NCI-H1105 treated with DMSO at 0.1 percent for 48 hours (cell line): Measurements from ENCODE around the gene ZNF277.
"Not testable (repeated sequence)": the region's sequence is repeated elsewhere in the genome, so short reads cannot be mapped to it uniquely, and the experiment has no call there.

ENCODE experiments used
- DNase-seq: peaks from one replicate; lab custom pipeline; 2025; lab: John Stamatoyannopoulos, UW

The ZNF277 gene

DNA sequence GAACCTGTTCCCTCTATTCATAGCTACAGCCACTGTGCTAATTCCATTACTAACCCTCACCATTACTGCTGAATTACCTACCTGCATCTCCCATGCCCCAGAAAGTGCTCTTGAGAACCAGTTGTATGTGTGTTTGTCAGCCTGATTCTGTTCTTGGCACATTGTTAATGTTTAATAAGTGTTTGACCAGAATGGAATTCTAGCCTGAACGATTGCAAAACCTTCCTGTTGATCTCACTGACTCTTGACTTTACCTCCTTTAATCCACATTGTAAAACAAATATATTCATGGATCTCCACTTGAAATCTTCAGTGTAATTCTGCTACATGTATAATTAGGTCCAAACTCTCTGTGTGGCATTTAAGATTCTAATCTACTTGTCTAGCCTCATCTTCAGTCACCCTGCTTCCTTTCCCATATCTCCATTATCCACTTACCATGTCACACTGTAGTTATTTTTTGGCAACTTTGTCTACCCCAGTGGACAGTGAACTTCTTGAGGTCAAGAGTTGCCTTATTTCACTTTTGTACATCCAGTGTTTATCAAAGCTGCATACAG, 4.9 kb downstream of the ZNF277 start:
- no peak for DNase-seq

DNA sequence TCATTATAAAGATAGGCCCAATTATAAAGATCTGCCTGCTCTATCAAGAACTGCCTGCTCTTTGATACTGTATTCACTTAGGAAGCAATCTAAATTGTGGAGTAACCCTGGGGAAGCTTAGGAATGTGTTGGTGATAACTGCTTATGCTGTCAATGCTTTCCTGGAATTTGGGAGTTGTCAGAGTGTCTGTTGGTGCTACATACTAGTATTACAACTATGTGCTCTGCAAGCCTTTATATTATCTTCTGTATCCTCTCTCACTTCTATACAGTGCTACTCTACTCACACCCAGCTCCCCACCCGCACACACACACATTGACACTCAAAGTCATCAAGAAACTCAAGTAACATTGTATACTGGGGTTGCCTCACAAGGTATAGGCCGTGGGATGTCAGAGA, 6.1 kb downstream of the ZNF277 start:
- no peak for DNase-seq

- no peak for DNase-seq
Measured at GRCh38 chr7:112213735-112214134, 7.2 kb downstream of the ZNF277 start.

- no peak for DNase-seq
Measured at GRCh38 chr7:112214268-112214667, 7.8 kb downstream of the ZNF277 start.

- no peak for DNase-seq
Measured at GRCh38 chr7:112214883-112215282, 8.4 kb downstream of the ZNF277 start.

DNA sequence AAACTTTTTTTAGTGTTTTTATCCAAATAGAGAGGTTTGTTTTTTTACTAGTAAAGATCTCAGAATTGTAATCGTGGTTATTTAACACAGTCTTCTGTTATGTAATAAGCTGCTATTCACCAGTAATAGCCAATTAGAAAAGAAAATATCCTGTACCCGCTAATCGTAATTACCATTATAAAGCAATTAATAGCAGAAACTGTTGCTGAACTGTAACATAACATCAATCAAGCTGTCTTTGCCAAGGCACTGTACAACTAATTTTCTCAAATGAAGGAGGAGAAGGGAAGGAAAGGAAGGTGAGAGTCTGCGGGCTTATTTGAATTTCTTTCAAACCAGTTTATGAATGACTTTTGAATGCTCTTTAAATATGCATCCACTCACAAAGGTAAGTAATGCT, 9.3 kb downstream of the ZNF277 start:
- DNase-seq, result no peak

- DNase-seq, result no peak
Measured at GRCh38 chr7:112220877-112221434, 14.5 kb downstream of the ZNF277 start.

DNA sequence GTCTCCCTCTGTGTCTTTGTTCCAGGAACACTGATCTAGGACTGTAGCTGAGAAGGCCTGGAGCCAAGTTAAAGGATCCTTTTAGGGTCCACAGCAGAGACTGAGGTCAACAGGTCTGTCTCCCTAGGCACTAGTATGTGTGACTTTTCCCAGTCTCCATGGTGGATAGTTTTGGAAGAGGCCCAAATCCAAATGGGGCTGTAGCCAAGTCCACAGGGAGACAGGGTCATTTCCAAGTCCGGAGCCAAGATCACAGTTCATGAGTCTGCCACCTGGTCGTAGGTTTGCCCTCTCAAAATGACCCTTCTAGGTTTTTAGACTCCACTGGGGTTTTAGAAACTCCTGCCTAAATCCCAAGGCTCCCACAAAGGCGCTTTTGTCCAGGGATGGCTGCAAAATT, 16.8 kb downstream of the ZNF277 start:
- no peak for DNase-seq

DNA sequence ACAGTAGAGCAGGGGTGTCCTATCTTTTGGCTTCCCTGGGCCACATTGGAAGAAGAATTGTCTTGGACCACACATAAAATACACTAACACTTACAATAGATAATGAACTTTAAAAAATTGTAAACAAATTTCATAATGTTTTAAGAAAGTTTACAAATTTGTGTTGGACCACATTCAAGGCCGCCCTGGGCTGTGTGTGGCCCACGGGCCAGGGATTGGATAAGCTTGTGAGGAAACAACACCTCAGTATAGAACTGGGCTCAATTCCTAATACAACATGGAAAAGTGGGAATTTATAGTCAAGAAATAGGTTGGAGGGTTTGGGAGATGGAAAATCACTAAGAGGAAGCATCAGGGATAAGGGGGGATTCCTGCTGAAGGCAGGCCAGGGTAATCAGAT, 17.7 kb downstream of the ZNF277 start:
- DNase-seq, result no peak

DNA sequence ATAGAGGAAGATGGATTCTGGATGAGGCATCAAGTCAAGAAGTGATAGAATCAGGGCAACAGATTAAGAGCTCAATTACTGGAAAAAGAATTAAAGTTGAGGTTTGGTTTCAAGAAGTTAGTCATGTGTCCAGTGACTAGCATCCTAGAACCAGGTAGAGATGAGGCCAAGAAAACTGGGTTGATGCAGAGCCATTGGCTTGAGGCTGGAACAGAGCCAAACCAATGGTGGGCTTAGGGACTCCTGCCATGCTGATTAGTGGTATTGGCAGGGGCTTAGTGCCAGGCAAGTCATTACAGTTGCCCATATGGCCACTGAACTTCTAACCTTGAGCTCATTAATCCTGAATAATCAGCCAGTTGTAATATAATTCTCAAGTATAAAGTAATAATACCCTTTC, 18.5 kb downstream of the ZNF277 start:
- DNase-seq, result no peak

- DNase-seq, result no peak
Measured at GRCh38 chr7:112226701-112227276, 20.3 kb downstream of the ZNF277 start.

- no peak for DNase-seq
Measured at GRCh38 chr7:112228632-112229031, 22.1 kb downstream of the ZNF277 start.

DNA sequence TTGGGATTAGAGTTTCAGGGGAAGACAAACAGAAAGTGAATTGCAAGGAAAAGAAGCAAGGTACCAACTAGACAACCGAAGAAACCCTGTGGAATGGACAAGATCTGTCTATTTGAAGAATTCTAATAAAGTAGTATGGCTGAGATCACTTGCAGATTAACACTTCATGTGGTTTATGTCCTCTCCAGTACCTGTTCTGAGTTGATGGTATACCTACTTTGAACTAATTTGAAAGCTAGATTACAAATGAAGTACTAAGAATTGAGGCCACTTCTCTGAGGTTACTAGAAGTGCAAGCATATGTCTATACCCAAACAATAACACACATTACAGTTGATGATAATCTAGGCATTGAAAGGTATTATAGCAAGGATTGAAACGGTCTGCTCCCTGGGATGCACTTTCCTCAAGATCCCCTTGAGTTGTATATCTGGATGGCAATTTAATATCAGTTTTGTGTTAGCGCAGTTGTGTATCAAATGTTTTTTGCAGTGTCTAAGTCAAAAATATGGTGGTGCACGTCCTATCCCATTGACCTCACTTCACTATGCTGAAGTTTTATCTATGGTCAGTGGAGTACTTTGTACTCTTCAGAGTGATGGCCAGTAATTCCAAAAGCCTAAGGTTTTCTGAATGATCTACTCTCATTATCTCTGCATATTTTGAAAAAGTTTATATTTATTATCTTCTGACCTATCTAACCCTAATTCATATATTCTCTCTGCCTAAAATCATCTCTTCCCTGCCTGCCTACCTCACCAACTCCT, 25.9 kb downstream of the ZNF277 start:
- DNase-seq, result no peak

DNA sequence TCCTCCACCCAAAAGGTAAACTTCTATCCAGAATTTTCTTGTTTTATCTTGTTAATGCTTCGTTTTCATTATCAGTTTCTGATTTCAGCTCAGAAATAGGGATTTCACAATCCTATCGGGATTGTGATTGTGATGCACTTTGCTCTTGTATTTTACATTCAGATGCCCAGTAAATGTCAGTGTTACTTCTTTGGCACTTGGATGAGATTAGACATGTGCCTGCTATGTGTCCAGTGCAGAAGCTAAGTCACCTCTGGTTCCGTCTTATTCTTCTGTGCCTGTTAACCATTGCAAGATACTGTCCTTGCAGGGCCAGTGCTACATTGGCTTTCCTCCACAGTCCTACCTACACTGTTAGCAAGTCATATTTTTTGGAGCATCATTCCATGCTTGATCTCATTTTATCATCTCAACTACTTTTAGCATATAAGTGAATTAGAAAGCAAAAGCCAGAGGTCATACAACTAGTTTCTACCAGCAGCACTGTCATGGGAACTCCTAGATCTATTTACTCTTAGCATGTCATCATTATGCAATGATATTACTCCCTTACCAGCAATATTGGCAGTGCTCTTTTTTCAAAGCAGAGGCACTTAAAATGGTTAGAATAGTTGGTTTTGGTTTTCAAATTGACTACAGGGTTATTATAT, 26.7 kb downstream of the ZNF277 start:
- no peak for DNase-seq

- DNase-seq, result no peak
Measured at GRCh38 chr7:112234147-112234546, 27.7 kb downstream of the ZNF277 start.

- no peak for DNase-seq
Measured at GRCh38 chr7:112236597-112236996, 30.1 kb downstream of the ZNF277 start.

DNA sequence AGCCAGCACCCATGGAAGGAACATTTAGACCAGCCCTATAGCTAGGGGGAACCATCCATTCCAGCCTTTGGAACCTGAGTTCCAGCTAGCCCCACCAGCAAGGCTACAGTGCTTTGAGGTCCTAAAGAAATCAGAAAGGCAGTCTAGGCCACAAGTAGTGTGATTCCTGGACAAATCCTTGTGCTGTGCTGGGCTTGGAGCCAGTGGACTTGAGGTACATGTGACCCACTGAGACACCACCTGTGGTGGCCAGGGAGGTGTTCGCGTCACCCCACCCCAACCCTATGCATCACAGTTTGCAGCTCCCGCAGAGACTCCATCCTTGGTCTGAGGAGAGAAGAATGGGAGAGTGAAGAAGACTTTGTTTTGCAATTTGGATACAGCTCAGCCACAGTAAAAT, 31.8 kb downstream of the ZNF277 start:
- DNase-seq, result no peak

DNA sequence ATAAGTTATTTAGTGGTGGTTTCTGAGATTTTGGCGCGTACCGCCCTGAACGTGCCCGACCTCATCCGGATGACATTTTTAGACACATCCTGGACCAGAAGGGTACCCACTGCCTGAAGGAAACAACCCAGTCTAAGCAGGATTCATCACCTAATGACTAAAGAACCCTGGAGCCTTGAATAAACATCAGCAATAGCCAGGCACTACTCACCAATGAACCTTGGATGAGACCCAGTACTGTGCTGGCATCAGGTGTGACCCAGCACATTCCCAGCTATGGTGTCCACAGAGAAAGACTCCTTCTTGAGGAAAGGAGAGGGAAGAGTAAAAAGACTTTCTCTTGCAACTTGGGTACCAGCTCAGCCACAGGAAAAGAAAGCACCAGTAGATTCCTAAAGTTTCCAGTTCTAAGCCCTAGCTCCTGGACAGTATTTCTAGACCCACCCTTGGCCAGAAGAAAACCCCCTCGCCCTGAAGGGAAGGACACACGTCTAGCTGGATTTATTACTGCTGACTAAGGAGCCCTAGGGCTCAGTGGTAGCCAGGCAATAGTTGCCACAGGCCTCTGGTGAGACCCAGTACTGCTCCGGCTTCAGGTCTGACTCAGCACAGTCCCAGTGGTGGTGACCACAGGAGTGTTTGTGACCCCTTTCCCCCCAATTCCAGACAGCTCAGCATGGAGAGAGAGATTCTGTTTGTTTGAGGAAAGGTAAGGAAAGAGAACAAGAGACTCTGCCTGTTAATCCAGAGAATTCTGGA, 32.5 kb downstream of the ZNF277 start:
- DNase-seq, result no peak

GRCh38 chr7:112248598-112248997, 42.1 kb downstream of the ZNF277 start:
- DNase-seq, result no peak

- DNase-seq, result not testable (repeated sequence)
Measured at GRCh38 chr7:112249967-112250366, 43.5 kb downstream of the ZNF277 start.

GRCh38 chr7:112252141-112252540, 45.6 kb downstream of the ZNF277 start:
- DNase-seq, result no peak

- DNase-seq, result no peak
Measured at GRCh38 chr7:112252691-112253090, 46.2 kb downstream of the ZNF277 start.
